ENCODE measurements around the gene VASH1.

The VASH1 gene

GRCh38 chr14:76782885-76783566, 21.8 kb downstream of the VASH1 start:
- DNase-seq (ENCODE audit: low read depth in 1 of 2, low spot score in 1 of 2), result no peak

- DNase-seq (ENCODE audit: low read depth in 1 of 2, low spot score in 1 of 2), result no peak
Measured at GRCh38 chr14:76784266-76784874, 23.1 kb downstream of the VASH1 start.

- DNase-seq (ENCODE audit: low read depth in 1 of 2, low spot score in 1 of 2), result peak; percentile 23 to 30
Measured at GRCh38 chr14:76784881-76785280, 23.6 kb downstream of the VASH1 start.

- no peak for DNase-seq (ENCODE audit: low read depth in 1 of 2, low spot score in 1 of 2)
Measured at GRCh38 chr14:76786601-76787000, 25.3 kb downstream of the VASH1 start.

GRCh38 chr14:76792422-76792821, 31.2 kb downstream of the VASH1 start:
- DNase-seq (ENCODE audit: low read depth in 1 of 2, low spot score in 1 of 2), result no peak

- no peak for DNase-seq (ENCODE audit: low read depth in 1 of 2, low spot score in 1 of 2)
Measured at GRCh38 chr14:76793324-76793723, 32.1 kb downstream of the VASH1 start.

- no peak for DNase-seq (ENCODE audit: low read depth in 1 of 2, low spot score in 1 of 2)
Measured at GRCh38 chr14:76793956-76794355, 32.7 kb downstream of the VASH1 start.

- no peak for DNase-seq (ENCODE audit: low read depth in 1 of 2, low spot score in 1 of 2)
Measured at GRCh38 chr14:76806446-76806845, 45.2 kb downstream of the VASH1 start.

GRCh38 chr14:76808011-76808410, 46.7 kb downstream of the VASH1 start:
- DNase-seq (ENCODE audit: low read depth in 1 of 2, low spot score in 1 of 2), result no peak

- no peak for DNase-seq (ENCODE audit: low read depth in 1 of 2, low spot score in 1 of 2)
Measured at GRCh38 chr14:76808990-76809389, 47.7 kb downstream of the VASH1 start.

- DNase-seq (ENCODE audit: low read depth in 1 of 2, low spot score in 1 of 2), result no peak
Measured at GRCh38 chr14:76810525-76810924, 49.3 kb downstream of the VASH1 start.

GRCh38 chr14:76810953-76811400, 49.7 kb downstream of the VASH1 start:
- DNase-seq (ENCODE audit: low read depth in 1 of 2, low spot score in 1 of 2), result no peak

GRCh38 chr14:76811561-76811960, 50.3 kb downstream of the VASH1 start:
- DNase-seq (ENCODE audit: low read depth in 1 of 2, low spot score in 1 of 2), result no peak

GRCh38 chr14:76812093-76812421, 50.8 kb downstream of the VASH1 start:
- DNase-seq (ENCODE audit: low read depth in 1 of 2, low spot score in 1 of 2), result no peak

- peak; percentile 94 to 97 for DNase-seq (ENCODE audit: low read depth in 1 of 2, low spot score in 1 of 2)
Measured at GRCh38 chr14:76812422-76813383, 51.4 kb downstream of the VASH1 start, which contains the start of gene ANGEL1. ANGEL1 (minus strand) TSS chr14:76812882; CDS start chr14:76812827, 55 bp downstream.

GRCh38 chr14:76814726-76815645, 53.7 kb downstream of the VASH1 start:
- DNase-seq (ENCODE audit: low read depth in 1 of 2, low spot score in 1 of 2), result no peak

GRCh38 chr14:76820700-76821099, 59.4 kb downstream of the VASH1 start:
- no peak for DNase-seq (ENCODE audit: low read depth in 1 of 2, low spot score in 1 of 2)

GRCh38 chr14:76826122-76826521, 64.9 kb downstream of the VASH1 start, which contains the start of gene LRRC74A:
LRRC74A (plus strand) TSS chr14:76826408; CDS start chr14:76826698, 290 bp downstream.
- no peak for DNase-seq (ENCODE audit: low read depth in 1 of 2, low spot score in 1 of 2)

GRCh38 chr14:76827696-76828296, 66.5 kb downstream of the VASH1 start:
- no peak for DNase-seq (ENCODE audit: low read depth in 1 of 2, low spot score in 1 of 2)

- no peak for DNase-seq (ENCODE audit: low read depth in 1 of 2, low spot score in 1 of 2)
Measured at GRCh38 chr14:76828339-76829012, 67.2 kb downstream of the VASH1 start.
